Measurements from ENCODE around the gene GPALPP1.
A peak's percentile ranks its signal among the peaks of the same experiment; 100 is the strongest.

The GPALPP1 gene

DNA sequence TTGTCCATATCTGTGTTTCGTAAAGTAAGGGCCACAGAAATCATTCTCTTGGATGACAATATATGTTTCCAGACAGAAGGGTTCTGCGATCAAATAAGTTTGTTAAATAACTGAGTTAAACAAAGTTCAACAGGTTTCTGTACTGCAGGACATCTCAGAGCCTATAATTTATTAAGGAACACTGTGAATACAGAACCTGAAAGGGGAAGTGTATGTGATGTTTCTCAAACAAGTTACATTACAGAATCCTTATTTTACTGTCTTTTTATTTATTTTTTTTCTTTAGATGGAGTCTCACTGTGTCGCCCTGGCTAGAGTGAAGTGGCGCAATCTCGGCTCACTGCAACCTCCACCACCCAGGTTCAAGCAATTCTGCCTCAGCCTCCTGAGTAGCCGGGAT, 75.6 kb downstream of the GPALPP1 start:
- peak in 1 of 2 donors; percentile 11 for DNase-seq

DNA sequence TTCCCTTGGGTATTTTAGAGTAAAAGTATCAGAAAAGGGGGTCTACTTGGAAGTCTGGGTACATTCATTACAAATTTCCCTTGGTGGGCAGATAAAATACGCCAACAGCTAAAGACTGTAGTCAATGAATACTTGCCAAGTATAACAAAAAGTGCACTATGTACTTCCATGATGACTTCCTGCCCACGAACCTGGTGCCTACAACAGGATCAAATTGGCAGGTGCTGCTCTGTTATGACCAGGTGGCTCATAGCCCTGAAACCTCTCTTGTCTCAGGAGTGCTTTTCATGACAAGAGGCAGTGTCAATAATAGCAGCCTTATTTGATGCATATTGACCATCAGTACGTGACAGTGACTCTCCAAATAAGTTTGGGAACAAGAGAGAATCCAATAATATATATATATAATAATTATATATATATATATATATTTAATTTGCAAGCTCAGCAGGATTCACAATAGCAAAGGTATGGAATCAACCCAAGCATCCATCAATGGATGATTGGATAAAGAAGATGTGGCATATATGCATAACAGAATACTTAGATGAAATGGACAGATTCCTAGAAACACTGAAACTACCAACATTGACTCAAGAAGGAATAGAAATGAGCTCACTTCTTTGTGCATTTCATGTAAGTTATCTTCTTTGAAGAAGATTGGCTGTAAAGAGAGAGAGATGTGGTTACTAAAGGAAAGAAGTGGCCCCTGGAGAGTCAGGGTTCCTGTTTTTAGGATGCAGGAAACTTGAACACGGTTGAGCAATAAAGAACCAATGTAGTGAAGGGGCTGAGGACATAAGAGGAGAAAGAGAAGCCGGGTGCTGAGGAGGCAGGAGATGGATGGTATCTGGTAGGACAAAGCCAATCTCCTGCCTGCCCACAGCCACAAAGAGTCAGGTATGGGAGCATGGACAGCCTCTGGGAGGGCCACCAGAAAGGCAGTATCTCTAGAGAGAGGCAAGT, 79.0 kb downstream of the GPALPP1 start:
- DNase-seq = peak; percentile 15 to 23

DNA sequence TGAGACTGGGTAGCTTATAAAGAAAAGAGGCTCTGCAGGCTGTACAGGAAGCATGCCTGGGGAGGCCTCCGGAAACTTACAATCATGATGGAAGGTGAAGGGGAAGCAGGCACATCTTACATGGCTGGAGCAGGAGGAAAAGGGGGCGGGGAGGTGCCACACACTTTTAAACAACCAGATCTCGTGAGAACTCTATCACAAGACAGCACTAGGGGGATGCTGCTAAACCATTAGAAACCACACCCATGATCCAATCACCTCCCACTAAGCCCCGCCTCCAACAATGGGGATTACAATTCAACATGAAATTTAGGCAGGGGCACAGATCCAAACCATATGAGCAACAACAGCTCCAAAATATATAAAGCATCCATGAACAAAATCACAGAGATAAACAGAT, 84.5 kb downstream of the GPALPP1 start:
- DNase-seq = no peak

DNA sequence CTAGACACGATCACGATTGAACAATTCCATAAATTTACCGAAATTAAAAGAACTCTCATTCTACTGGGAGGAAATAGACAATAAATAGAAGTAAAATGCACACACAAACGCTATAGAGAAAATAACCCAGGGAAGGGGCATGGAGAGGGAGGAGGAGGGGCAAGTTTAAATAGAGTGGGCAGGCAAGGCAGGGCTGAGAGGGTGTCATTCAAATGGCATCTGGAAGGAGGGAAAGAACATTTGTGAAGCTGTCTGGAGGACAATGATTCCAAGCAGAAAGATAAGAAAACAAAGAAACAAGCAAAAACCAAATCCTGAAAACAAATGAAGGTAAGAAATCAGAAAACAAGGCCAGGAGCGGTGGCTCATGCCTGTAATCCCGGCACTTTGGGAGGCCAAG, 85.4 kb downstream of the GPALPP1 start:
- no peak for DNase-seq

DNA sequence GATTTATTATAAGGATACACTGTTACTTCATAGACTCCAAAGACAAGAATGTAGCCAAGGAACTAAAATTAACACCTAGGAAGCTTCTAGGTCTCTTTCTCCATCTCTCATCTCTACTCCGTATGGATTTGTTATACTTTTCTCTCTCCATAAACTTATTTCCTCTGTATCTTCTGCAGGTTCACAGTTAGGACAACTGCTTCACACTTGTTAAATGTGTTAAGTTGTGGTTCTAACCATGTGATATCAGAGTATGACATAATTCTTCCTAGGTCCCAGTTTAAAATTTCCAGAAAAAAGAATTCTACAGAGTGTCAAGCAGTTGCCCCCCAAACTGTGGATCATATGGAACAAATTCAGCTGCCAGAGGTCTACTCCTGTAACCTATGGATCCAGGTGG, 88.7 kb downstream of the GPALPP1 start:
- DNase-seq = no peak

Measured in inflammatory macrophage treated with lipopolysaccharide for 1 hour (primary cell).